Gastroesophageal sphincter (tissue), 4 donors: ENCODE measurements around the gene P4HA3. TPM values are rescaled to one million over a fixed set of nuclear protein-coding genes. Genes with fewer than 3 reads are reported as not detected.

Source experiments
- ATAC-seq: fragments of 150-250 bp; one replicate; pipeline ENCODE4 v1.9.1; 2016; ENCODE audit warnings: mild to moderate bottlenecking, moderate library complexity
- H3K27ac ChIP-seq, 4 donors: fragments of 200-600 bp; sonication (generic) in 3 of 4; 1 replicate in 3 of 4; 2 replicates in 1 of 4; pipeline ENCODE4 v1.5.1; 2016 to 2019
- H3K27me3 ChIP-seq: fragments of 200-600 bp; sonication (generic); one replicate; pipeline ENCODE4 v1.5.1; 2019
- H3K36me3 ChIP-seq, 2 donors: fragments of 200-600 bp; sonication (generic); one replicate each; pipeline ENCODE4 v1.5.1; 2019; ENCODE audit warnings: control low read depth in 1 of 2
- H3K4me1 ChIP-seq, 3 donors: fragments of 200-600 bp; sonication (generic); 1 replicate in 2 of 3; 2 replicates in 1 of 3; pipeline ENCODE4 v1.5.1; 2016 to 2019; ENCODE audit warnings: control low read depth in 2 of 3
- H3K4me3 ChIP-seq, 2 donors: fragments of 200-600 bp; sonication (generic); one replicate each; pipeline ENCODE4 v1.5.1; 2019; ENCODE audit warnings: mild to moderate bottlenecking in 1 of 2, moderate library complexity in 1 of 2
- H3K9me3 ChIP-seq, 3 donors: fragments of 200-600 bp; sonication (generic); one replicate each; pipeline ENCODE4 v1.5.1; 2017 to 2019; ENCODE audit warnings: control low read depth in 2 of 3
- CTCF ChIP-seq, 4 experiments: fragments of 200-600 bp in 2 of 4; fragments of 450-650 bp in 2 of 4; sonication (generic) in 1 of 4; IDR thresholded peaks; one replicate each; pipeline ENCODE4 v1.5.1; 2017 to 2019; ENCODE audit warnings: antibody characterized with exemption in 4 of 4, mild to moderate bottlenecking in 2 of 4, moderate library complexity in 2 of 4
- EP300 ChIP-seq: sonication (generic); formaldehyde crosslinking; IDR thresholded peaks from one replicate; pipeline ENCODE4 v1.6.1; 2017; ENCODE audit warnings: antibody characterized with exemption, mild to moderate bottlenecking
- POLR2A ChIP-seq, 2 donors: fragments of 450-650 bp; IDR thresholded peaks; one replicate each; pipeline ENCODE4 v1.6.1; 2017; ENCODE audit warnings: antibody characterized with exemption in 2 of 2, mild to moderate bottlenecking in 2 of 2, moderate library complexity in 1 of 2
- POLR2AphosphoS5 ChIP-seq: sonication (generic); formaldehyde crosslinking; IDR thresholded peaks from one replicate; pipeline ENCODE4 v1.6.1; 2017; ENCODE audit warnings: antibody characterized with exemption
- WGBS, 2 donors: methylation state at CpG; one replicate each; pipeline ENCODE4 v1.1.5; 2018; ENCODE audit warnings: low coverage in 1 of 2; 5-methylcytosine and 5-hydroxymethylcytosine counted together
- total RNA-seq, 4 donors: library from RNA; depleted of rRNA; stranded (reverse); fragments of >200 nt; gene quantifications; one replicate each; pipeline ENCODE4 v1.1.0, GENCODE V29; 2016

P4HA3 gene
- total RNA-seq, 4 donors from 2014 or later, result 0.69 to 2.9 (median 0.94) TPM; not detected in 1

- H3K4me1 ChIP-seq, result peaks cover 0 to 21% (median 3%) of the 10 kb centered on the region in 3 donors
- no peaks in the 10 kb centered on the region for H3K9me3 ChIP-seq
- peaks cover 0 to 47% of the 10 kb centered on the region in 2 donors for H3K36me3 ChIP-seq
- peak; percentile 50 for ATAC-seq
- TF ChIP-seq POLR2AphosphoS5, result no peak
- TF ChIP-seq CTCF (IDR thresholded peaks at IDR 0.05), result peak; percentile 84 to 93 (median 88)
- 22 to 49% methylated on average over 3 to 5 of the region's 5 CpGs for WGBS, 2 donors
- H3K4me3 ChIP-seq, result no peak overlapping the region
- no peaks in the 10 kb centered on the region for H3K27me3 ChIP-seq
- H3K27ac ChIP-seq, result no peak overlapping the region
Observed at GRCh38 chr11:74255741-74256375, 55.6 kb downstream of the P4HA3 start.

- TF ChIP-seq EP300, result no peak
- no peak for TF ChIP-seq POLR2AphosphoS5
- no peak for TF ChIP-seq POLR2A (IDR thresholded peaks at IDR 0.05)
- no peak for TF ChIP-seq CTCF (IDR thresholded peaks at IDR 0.05)
Observed at GRCh38 chr11:74253361-74253760, 58.1 kb downstream of the P4HA3 start.

GRCh38 chr11:74249496-74249895, 61.9 kb downstream of the P4HA3 start:
- 83 to 100% methylated on average over 2 of the region's 2 CpGs for WGBS, 2 donors
- H3K27me3 ChIP-seq, result no peaks in the 10 kb centered on the region
- H3K27ac ChIP-seq, result no peak overlapping the region
- no peak for ATAC-seq
- H3K4me1 ChIP-seq, result no peaks in the 10 kb centered on the region
- H3K9me3 ChIP-seq, result no peaks in the 10 kb centered on the region
- TF ChIP-seq POLR2AphosphoS5, result no peak
- no peak for TF ChIP-seq POLR2A (IDR thresholded peaks at IDR 0.05)
- no peak for TF ChIP-seq CTCF (IDR thresholded peaks at IDR 0.05)
- TF ChIP-seq EP300, result no peak
- no peak overlapping the region for H3K4me3 ChIP-seq
- peaks cover 2 to 88% of the 10 kb centered on the region in 2 donors for H3K36me3 ChIP-seq

More at GRCh38 chr11:74253361-74253760, 58.1 kb downstream of the P4HA3 start:
- Histone ChIP-seq H3K4me1 (peaks cover 0 to 16% (median 3%) of the 10 kb centered on the region in 3 donors), H3K36me3 (peaks cover 2 to 72% of the 10 kb centered on the region in 2 donors), H3K27me3 (no peaks in the 10 kb centered on the region), H3K4me3 (no peak overlapping the region), H3K9me3 (no peaks in the 10 kb centered on the region), H3K27ac (no peak overlapping the region)
- ATAC-seq, result no peak
- WGBS, 2 donors, result 88 to 92% methylated on average over 5 to 8 of the region's 8 CpGs

DNA sequence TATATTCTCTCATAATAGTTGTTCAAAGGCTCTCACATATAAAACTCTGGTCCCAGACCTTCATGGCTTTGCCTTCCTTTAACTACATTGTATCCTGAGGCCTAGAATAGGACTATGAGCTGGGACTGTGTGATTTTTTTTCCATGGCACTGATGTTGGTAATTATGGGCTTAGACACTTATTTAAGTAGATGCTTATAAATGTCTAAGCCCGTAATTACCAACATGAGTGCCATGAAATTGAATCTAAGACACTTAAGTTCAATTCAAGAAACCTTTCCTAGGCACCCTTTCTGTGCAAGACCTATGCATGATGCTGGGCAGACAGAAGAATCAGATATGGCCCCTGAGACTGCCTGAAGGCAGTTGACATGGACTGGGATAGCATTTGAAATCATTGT, 63.0 kb downstream of the P4HA3 start:
- Histone ChIP-seq H3K27ac (no peak overlapping the region), H3K4me3 (no peak overlapping the region), H3K36me3 (peaks cover 2 to 78% of the 10 kb centered on the region in 2 donors), H3K27me3 (no peaks in the 10 kb centered on the region), H3K4me1 (no peaks in the 10 kb centered on the region), H3K9me3 (no peaks in the 10 kb centered on the region)
- WGBS, 2 donors, result 100% methylated on average over 1 of the region's 1 CpG
- TF ChIP-seq EP300, result no peak
- no peak for ATAC-seq

GRCh38 chr11:74238243-74238642, 73.2 kb downstream of the P4HA3 start:
- no peaks in the 10 kb centered on the region for H3K4me1 ChIP-seq
- no peaks in the 10 kb centered on the region for H3K27me3 ChIP-seq
- ATAC-seq, result no peak
- TF ChIP-seq EP300 (no peak), POLR2A (IDR thresholded peaks at IDR 0.05) (no peak), POLR2AphosphoS5 (no peak), CTCF (IDR thresholded peaks at IDR 0.05) (no peak)
- H3K27ac ChIP-seq, result no peak overlapping the region
- H3K9me3 ChIP-seq, result no peaks in the 10 kb centered on the region
- peaks cover 0 to 86% of the 10 kb centered on the region in 2 donors for H3K36me3 ChIP-seq
- 36 to 91% methylated on average over 1 of the region's 1 CpG for WGBS, 2 donors
- no peak overlapping the region for H3K4me3 ChIP-seq
